A673 (cell line): ENCODE data around the gene VCAN.

Source experiments
- EZH2 ChIP-seq: fragments of 200-600 bp; sonication (generic); IDR thresholded peaks from 2 replicates; pipeline ENCODE4 v1.6.1; 2017; ENCODE audit warnings: borderline replicate concordance, low read depth, mild to moderate bottlenecking, mixed read lengths, antibody characterized with exemption, low read length; ENCODE audit not compliant: poor library complexity, severe bottlenecking
- TF ChIP-seq, protein P1 (sequence below): fragments of 300-800, 200-600 bp; sonication (generic); conservative IDR thresholded peaks from 2 replicates; pipeline ENCODE4 v1.5.1; 2017; ENCODE audit warnings: low read depth, mild to moderate bottlenecking, antibody characterized with exemption, low read length, moderate library complexity, mixed read lengths

DNA sequence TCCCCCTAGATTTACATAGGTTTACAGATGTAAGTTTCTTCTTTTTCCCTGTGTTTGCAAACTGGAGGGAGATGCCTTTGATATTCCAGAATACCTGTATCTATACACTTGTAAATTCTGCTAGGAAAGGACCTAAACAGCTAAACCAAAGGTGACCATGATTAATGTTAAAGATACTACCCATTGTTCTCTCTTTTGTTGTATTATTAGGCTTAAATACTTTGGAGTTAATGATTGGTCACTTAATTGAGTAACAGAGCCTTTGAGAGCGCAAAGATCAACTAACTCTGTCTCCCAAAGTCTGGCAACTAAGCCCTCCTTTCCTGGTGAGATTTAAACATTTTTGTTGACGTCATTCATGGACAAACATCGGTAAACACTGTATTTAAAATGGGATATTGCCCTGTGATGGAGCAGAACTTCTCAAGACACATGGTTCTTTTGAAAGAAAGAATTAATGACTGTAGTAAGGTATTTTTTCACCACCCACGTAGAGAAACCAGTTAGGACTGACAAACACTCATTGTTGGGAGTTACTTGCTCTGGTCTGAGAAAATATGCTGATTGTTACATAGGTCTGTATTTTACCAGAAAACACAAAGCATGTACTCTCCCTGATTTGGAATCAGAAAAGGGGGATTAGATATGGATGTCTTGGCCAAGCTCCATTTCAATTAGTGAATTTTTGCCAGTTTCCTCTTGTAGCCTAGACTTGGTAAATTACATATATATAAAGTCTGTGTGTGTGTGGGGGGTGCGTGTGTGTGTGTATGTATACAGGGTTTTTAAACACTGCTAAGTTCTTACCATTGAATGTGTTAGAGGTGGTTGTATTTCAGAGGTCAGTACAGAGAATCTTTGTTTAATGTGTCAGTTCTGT lies 4.6 kb downstream of the VCAN start:
- TF ChIP-seq, protein P1, sequence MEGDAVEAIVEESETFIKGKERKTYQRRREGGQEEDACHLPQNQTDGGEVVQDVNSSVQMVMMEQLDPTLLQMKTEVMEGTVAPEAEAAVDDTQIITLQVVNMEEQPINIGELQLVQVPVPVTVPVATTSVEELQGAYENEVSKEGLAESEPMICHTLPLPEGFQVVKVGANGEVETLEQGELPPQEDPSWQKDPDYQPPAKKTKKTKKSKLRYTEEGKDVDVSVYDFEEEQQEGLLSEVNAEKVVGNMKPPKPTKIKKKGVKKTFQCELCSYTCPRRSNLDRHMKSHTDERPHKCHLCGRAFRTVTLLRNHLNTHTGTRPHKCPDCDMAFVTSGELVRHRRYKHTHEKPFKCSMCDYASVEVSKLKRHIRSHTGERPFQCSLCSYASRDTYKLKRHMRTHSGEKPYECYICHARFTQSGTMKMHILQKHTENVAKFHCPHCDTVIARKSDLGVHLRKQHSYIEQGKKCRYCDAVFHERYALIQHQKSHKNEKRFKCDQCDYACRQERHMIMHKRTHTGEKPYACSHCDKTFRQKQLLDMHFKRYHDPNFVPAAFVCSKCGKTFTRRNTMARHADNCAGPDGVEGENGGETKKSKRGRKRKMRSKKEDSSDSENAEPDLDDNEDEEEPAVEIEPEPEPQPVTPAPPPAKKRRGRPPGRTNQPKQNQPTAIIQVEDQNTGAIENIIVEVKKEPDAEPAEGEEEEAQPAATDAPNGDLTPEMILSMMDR: no peak
- no peak for TF ChIP-seq EZH2
